Measurements from ENCODE around the gene RASSF8.

RASSF8 gene

DNA sequence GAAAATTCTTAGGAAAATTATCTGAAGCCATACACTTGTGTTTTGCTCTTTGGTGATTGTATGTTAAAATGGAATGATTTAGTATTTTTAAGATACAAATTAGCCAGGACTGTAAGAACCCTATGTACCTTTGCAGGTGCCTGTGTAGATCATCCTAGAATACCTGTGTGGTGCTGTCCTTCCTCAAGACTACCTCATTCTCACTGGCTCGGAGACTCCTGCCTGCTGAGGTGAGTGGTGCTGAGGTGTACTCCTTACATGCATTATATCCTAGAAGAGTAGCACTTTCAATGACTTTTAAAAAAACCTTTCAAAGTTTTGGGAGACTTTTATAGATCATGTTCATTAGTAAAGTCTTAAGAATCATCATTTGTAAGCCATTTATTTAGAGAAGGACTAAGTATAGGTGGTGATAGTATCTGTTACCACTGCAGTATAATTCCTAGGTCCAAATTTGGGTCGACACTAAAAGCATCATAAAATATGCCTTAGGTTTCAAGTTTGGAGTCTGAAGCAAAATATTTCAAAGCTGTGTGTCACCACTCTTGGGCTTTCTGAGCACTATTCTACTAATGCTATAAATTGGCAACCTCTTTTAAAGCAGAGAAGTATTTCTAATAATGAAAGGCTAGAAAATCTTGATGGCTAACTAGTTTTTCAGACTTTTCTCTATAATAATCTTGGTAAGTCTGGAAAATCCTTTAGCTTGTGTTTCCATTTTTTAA, 36.6 kb downstream of the RASSF8 start:
- no peak for DNase-seq

DNA sequence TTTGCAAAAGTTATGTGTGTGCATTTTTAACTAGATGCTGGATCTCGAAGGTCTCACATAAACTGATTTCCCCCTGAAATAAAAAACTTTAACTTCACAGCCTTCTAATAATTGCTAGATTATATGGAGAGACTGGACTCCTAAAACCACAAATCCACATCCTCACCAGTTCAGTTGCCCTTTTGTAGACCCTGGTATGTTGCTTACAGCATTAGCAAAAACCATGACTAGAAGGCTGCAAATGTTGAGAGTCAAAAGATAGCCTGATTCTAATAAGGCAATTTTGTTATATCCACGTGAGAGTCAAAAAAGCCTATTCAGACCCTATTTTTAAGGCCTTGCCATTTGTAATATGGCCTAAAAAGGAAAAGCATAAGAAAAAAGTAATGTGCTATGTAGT, 37.4 kb downstream of the RASSF8 start:
- no peak for DNase-seq

DNA sequence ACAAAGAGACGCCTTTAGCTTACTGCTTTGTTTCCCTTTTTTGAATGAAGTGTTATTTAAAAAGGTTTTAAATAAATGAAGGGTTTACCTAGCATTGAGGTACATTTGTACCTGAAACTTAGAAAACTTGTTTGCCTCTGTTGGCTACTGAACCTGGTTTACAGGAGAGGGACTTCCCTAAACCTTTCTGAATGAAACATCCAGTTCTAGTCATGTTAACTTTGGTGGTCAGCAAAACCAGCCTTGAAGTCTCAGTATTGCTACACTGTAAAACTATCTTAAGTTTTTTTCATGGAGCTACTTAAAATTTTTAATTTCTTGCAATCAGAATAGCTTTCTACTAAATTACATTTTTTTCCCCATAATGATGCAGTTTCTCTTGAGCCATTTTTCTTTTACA, 38.2 kb downstream of the RASSF8 start:
- no peak for DNase-seq

DNA sequence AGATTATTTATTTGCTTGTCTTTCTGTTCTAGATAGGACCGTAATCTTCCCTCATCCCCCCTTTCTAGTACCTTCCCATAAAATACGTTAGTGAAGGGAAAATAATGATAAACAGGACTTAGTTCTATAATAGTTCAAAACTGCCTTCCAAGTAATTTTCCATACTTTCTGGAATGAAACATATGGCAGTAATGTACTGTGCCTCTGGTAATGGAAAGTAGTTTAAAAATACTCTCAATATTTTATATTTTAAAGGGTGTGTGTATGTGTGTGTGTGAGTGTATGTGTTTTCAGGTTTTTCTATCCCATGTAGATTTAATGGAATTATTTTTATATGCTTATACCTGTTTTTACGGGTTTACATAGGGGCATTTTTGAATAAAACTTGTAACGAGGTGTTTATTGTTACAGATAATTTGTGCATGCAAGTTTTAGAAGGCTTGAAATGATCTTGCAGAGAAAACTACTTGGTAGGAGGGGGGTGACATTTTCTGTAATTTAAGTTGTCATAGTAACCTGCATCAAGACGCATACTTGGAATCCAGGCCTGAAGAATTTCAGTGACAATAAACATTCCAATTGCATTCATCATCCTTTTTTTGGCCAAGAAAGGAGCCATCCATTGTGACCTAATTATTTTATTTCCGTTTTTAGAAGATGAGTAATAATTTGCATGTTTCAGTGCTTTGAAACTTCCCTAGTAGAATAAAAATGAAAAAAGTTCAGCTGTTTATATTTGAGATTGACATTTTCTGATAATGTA, 38.9 kb downstream of the RASSF8 start:
- DNase-seq = no peak

DNA sequence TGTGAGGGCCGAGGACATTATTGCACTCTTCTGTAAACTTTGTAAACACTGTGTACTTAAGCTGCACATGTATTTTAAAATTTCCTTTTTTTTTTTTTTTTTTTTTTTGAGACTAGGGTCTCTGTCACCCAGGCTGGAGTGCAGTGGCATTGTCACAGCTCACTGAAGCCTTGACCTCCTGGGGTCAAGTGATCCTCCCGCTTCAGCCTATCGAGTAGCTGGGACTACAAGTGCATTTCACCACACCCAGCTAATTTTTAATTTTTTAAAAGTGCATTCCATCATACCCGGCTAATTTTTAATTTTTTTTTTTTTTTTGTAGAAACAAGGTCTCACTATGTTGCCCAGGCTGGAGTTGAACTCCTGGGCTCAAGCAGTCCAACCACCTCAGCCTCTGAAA, 42.4 kb downstream of the RASSF8 start:
- DNase-seq = no peak

DNA sequence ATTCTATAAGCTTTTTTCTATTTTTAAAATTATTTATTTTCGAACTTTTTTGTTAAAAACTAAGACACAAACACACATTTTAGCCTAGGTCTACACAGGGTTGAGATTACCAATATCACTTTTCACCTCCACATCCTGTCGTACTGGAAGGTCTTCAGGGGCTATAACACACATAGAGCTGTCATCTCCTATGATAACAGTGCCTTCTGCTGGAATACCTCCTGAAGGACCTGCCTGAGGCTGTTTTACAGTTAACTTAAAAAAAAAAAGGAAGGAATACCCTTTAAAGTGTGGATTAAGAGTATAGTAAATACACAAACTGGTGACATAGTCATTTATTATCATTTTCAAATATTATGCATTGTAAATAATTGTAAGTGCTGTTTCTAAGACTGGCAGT, 43.0 kb downstream of the RASSF8 start:
- no peak for DNase-seq

DNA sequence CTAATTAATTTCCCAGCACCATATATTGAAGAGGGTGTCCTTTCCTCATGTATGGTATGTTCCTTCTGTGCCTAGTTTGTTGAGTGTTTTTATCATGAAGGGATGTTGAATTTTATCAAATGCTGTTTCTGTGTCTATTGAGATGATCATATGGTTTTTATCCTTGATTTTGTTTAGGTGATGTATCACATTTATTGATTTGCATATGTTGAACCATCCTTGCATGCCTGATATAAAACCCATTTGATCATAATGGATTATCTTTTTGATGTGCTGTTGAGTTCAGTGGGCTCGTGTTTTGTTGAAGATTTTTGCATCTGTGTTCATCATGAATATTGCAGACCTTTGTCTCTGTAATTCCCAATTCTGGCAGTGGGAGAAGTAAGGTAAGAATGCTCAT, 44.6 kb downstream of the RASSF8 start:
- DNase-seq = no peak

DNA sequence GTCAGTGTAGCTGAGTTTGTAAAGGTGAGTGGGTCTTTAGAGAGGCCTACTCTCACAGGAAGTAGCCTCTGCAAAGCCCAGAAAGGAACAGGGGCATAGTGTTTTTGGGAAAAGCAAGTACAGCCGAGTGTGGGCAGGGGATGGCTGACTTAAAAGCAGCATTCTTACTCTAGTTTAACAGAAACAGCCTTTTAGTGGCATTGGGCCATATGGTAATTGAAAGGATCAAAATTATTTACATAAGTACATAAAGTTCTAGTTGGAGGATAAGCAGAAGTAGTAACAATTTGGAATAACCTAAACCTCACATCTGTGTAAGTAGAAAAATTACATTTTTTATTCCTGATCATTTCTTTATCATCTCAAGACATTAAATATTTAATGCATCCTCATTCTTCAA, 49.1 kb downstream of the RASSF8 start:
- DNase-seq = no peak

DNA sequence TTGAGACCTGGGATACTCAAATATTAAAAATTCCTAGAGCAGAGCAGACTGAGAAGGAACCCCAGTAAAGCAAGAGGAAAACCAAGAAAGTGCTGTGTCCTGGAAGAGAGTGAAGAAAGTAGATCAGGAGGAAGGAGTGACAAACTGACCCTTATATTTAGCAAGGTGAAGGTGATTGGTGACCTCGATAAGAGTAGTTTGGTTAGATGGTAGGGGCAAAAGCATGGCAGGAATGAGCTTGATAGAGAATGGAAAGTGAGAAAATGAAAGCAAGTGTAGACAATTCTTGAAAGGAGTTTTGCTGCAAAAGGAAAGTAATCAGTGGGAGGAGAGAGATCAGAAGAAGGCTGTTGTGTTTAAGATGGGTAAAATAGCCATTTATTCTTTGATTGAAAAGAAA, 51.1 kb downstream of the RASSF8 start:
- no peak for DNase-seq

DNA sequence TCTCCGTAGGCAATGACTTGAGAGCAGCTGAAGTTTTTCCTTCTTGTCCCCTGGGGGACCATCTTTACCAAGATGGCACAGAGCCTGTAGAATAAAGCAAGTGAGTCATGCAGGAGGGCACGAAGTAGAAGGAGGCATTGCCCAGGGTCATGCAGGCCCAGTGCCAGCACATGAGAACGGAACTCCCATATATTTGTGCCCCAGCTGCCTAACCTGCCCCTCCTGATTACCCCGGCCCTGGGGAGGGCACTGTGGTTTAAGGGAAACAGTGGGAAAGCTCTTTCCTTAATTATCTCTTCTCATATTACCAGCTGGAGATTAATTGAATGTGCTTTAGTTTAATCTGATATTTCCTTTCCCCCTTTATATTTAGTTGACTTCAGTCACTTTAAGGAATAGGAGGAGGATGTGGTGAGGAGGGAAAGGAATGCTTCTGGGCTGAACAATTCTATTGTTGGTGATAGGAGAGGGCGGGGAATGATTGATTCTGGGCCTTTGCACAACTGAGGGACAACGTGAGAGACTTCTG, 51.9 kb downstream of the RASSF8 start:
- no peak for DNase-seq

DNA sequence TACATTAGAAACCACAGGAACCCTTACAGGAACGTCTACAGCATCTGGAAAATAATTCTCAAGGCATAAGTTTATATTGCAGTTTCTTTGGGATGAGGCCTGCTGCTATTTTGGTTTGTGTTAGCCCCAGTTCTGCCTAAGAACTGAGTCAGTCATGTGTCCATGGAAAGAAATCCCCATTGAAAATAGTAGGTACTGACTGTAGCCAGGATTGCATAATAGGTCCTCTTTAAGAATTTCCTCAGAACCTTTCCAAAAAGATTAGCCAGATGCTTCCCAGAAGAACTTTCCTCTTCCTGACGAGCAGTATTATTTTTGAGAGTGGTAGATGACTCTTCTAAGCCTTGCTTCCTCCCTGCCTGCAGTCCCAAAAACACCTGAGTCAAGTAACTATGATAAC, 52.6 kb downstream of the RASSF8 start:
- no peak for DNase-seq

DNA sequence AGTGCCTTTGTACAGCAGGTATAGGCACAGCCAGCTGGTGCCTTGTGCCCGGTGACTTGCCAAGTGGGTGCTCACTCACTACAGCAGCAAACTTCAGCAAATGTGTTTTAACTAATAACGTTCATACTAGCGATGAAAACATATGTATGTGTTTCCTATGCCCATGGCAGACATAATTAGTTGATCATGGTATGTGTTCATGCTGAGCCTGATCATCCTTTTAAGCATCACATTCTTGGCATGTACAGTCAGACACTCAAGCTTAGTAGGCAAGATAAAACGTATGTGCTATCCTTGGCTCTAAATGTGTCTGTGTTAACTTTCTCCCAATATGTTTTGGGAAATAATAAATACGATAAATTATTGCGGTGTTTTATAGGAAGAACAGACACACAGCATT, 55.6 kb downstream of the RASSF8 start:
- no peak for DNase-seq

DNA sequence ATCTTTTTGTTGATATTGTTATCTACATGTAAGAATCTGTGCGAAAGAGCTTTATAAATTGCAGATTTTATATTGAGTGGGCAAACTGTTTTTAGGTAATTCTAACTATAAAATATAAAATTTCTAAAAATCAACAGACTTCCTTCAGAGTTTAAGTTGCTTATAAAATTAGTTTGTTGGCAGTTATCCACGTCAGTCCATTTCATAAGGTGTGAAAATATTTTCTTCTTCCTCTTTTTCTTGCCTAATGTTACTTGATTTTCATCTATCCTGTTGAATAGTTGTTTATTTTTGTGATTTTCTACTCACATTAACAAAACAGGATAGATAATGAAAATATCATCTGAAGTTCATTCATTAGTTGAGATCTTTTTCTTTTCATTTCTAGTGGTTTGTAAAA, 58.0 kb downstream of the RASSF8 start:
- DNase-seq = no peak

DNA sequence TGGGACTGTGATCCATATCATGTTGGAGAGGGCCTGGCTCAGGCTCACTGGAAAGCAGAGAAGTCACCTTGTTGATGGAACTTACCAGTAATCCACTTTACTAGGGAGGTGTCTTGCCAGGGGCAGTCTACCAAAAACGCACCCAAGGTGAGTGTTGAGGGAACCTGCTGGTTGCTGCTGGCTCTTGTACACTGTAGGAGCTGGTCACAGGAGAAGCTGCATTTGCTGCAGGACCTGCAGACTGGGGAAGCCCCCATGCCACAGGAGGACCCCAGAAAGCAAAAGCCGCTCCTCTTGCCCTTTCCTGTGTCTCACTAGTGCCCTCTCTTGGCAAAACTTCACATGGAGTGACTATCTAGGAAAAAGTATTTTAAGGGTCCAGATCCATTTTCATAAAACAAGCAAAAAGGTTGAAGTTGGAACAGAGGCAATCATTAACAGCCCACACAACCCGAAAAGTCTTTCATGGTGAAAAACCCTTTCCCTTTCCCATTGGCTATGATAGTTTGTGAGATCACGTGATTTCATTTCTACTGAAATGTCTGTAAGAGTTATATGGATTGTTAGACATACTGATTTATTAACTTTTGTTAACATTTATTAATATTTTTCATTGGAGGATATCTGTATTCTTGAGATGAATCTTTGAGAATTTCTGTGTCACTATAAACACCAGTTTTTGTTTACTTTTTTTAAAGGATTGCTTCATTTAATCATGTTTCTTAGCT, 59.2 kb downstream of the RASSF8 start:
- no peak for DNase-seq

DNA sequence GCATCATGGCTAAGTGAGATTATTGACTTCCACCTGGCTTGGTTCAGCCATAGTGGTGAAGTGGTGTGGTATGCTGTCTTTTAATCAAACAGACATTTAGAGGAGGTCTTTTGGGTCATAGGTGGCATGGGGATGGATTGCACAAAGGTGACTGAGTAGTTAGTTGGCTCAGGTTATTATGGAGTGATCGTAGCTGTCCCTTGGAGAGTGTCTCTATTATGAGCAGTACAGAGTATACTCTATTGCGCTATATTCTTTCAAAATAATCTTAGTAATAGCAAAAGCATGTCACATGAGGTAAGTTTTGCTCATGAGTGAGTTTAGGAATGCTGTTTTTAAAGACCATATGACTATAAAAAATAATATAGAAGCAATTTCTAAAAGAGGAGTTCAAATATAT, 60.4 kb downstream of the RASSF8 start:
- DNase-seq = no peak

DNA sequence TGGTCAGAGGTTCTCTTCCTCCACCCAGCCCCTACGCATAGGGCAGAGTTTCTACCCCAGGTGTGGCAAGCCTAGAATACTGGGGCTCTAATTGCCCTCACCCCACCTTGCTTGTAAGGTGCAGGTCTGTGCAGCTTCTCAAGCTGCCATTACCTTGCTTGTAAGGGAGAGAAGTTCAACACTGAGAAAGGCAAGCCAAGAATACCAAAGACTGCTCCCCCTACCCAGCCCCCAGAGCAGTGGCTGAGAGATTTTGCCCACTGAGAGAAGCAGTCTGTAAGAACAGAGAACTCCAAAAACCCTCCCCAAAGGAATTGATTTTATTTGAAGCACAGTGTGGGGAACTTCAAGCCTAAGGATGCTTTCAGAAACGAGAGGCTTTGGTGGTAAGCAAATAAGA, 63.1 kb downstream of the RASSF8 start:
- DNase-seq = no peak

DNA sequence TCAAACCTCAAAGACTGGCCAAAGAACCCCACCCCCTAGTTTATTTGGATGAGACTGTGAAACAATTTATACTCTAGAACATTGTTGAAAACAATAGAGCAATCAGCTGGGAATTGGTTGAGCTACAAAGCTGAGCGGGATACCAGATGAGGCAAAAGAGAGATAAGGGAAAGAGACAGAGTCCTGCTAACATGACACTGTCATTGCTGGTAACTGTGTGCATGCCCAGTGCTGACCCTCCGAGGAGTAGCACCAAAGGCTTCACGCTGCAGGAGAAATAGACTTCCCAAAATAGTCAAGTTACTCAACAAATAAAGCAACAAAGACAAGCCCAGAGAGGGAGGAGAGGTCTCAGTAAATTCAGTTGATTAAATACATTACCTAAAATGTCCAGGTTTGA, 63.6 kb downstream of the RASSF8 start:
- no peak for DNase-seq

DNA sequence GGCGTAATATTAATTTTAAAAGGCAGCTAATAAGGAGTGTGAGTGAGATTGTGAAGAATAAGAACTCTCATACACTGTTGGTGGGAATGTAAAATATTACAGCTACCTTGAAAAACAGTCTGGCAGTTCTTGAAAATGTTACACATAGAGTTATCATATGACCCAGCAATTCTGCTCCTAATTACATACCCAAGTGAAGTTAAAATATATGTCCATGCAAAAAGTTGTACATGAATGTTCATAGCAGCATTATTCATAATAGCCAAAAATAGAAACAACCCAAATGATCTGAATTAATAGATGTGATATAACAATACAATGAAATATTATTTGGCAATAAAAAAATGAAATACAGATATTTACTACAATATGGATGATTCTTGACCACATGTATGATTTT, 68.2 kb downstream of the RASSF8 start:
- no peak for DNase-seq

DNA sequence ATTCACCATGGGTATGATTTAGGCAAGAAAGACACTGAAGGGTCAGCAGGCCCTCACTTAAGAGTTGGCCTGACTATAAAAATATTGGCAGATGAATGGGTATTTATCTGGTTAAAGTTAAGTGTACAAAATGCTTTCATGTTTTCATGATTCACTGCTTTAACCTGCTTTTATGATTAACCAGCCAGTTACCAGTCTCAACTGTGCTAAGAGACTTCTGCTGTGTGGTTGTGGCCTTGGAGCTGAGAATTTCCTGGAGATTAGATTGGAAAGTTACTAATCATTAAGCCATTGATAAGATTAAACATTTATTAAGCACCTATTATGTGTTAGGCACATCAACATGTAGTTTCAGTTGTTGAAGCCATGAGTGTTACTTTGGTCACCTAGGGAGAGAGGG, 68.9 kb downstream of the RASSF8 start:
- DNase-seq = no peak

DNA sequence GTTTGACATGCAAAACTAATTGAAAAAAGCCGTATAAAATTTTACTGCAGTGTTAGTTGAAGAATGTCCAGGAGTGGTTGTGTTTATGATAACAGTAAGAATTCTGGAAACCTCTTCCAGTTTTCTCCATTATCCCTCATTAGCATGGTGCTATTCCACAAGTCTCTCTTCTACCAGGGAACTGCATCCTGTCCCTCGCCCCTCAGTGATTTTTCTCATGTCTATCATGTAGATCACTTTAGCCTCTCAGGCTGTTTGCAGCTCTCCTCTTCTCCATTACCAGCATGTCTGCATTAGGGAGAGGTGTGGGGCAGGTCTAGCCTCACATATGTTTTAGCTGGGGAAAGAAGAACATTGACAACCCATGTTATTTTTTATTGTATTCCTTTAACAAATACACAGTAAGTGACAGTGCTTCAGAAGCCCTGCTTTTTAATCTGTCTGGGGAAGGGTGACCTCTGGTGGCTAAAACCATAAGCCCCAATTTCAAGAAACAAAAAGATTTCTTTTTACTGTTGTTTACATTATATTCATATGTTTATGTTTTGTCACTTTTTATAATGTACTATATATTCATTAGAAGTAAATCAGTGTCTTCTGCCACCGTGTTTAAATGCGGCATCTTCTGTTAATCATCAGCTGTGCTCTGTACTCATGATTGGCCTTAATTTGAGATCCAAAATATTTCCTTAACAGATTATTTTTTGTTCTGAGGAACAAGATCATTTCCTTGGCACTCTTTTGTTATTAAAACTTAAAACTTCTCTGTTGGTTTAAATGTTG, 70.7 kb downstream of the RASSF8 start:
- peak; percentile 7 for DNase-seq

DNA sequence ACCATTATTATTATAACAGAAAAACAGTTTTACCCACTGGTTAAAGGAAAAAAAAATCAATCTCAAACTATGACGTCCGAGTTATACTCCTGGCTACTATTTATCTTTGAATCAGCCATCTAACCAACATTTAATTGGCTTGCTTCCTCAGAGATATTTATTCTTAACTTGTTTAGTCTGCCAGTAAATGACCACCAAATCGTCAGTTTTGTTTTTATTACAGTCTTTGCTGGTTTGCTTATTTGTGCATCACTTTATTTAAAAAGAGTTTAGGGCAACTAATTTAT, 71.2 kb downstream of the RASSF8 start:
- no peak for DNase-seq

DNA sequence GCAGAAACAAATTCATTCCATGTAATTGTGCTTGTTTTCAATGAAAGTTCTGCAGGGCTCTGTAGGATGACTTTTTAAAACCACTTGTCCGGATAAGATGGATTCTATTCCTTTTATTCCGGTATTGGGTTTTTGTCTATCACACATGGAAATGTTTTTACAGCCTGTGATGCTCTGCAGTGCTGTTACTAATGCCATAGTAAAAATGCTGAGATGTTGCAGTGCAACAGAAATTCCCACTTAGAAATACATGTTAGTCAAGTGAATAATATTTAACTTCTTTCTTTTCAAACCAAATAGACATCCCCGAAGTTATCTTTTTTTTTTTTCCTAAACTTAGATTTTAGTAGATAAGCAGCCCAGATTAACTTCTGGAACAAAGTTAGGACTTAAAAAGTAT, 71.9 kb downstream of the RASSF8 start:
- no peak for DNase-seq

DNA sequence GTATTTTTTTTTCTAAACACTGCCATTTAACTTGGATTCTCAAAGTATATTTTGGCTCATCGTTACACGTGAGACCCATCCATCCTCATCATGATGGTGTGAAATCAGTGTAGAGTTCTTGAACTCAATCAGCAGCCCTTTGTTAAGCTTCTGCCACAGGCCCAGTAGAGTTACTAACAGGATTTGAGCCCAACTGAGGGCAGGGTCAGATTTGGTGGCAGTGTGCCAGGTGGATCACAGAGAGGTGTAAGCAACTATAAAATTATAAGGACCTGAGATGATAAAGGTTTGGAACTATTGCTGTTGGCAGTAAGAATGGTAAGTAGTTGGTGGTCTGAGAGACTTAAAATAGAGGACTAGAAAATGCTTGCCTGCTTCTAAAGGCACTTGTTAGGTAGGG, 72.8 kb downstream of the RASSF8 start:
- DNase-seq = no peak

Measured in NCI-H2029 (cell line).